Activated T-cell treated with anti-CD3 and anti-CD28 coated beads for 4 hours (primary cell): ENCODE measurements around the gene PRKRA.
"Not testable (repeated sequence)": the region's sequence is repeated elsewhere in the genome, so short reads cannot be mapped to it uniquely, and the experiment has no call there.

Source experiments
- DNase-seq: peaks from one replicate; pipeline ENCODE4 v3.0.0-alpha.2; 2020

Gene PRKRA

GRCh38 chr2:178450774-178451525, at the start of gene PRKRA, which contains the start of gene PJVK:
Gene PRKRA, minus strand, starts transcription at chr2:178451175. Its CDS starts 145 bp downstream, at chr2:178451030.
Gene PJVK, plus strand, starts transcription at chr2:178451378. Its CDS starts 2,032 bp downstream, at chr2:178453410.
- DNase-seq: peak; percentile 94

GRCh38 chr2:178499640-178500039, 48.7 kb upstream of the PRKRA start:
- DNase-seq: no peak

- no peak for DNase-seq
Measured at GRCh38 chr2:178498137-178498536, 47.2 kb upstream of the PRKRA start.

- DNase-seq: no peak
Measured at GRCh38 chr2:178496049-178496448, 45.1 kb upstream of the PRKRA start.

GRCh38 chr2:178491612-178492011, 40.6 kb upstream of the PRKRA start:
- no peak for DNase-seq

- DNase-seq: no peak
Measured at GRCh38 chr2:178485356-178485755, 34.4 kb upstream of the PRKRA start.

GRCh38 chr2:178484245-178485041, 33.5 kb upstream of the PRKRA start:
- DNase-seq: no peak

GRCh38 chr2:178482437-178482836, 31.5 kb upstream of the PRKRA start:
- DNase-seq: no peak

- peak; percentile 51 for DNase-seq
Measured at GRCh38 chr2:178480227-178481181, 29.5 kb upstream of the PRKRA start, which contains the start of gene PLEKHA3. Gene PLEKHA3, plus strand, starts transcription at chr2:178480457. Its CDS starts 413 bp downstream, at chr2:178480870.

GRCh38 chr2:178479758-178480226, 28.8 kb upstream of the PRKRA start:
- DNase-seq: no peak

GRCh38 chr2:178479275-178479616, 28.3 kb upstream of the PRKRA start:
- DNase-seq: no peak

- peak; percentile 75 for DNase-seq
Measured at GRCh38 chr2:178478439-178479274, 27.7 kb upstream of the PRKRA start, which contains the start of gene FKBP7. Gene FKBP7, minus strand, starts transcription at chr2:178478600. Its CDS starts 101 bp downstream, at chr2:178478499.

- DNase-seq: no peak
Measured at GRCh38 chr2:178478130-178478438, 27.1 kb upstream of the PRKRA start.

GRCh38 chr2:178477443-178478129, 26.6 kb upstream of the PRKRA start:
- no peak for DNase-seq

GRCh38 chr2:178476477-178476876, 25.5 kb upstream of the PRKRA start:
- no peak for DNase-seq

- no peak for DNase-seq
Measured at GRCh38 chr2:178474560-178474959, 23.6 kb upstream of the PRKRA start.

- DNase-seq: no peak
Measured at GRCh38 chr2:178473931-178474330, 23.0 kb upstream of the PRKRA start.

- no peak for DNase-seq
Measured at GRCh38 chr2:178473373-178473772, 22.4 kb upstream of the PRKRA start.

GRCh38 chr2:178471313-178471712, 20.3 kb upstream of the PRKRA start:
- DNase-seq: not testable (repeated sequence)

GRCh38 chr2:178469219-178469849, 18.4 kb upstream of the PRKRA start:
- DNase-seq: no peak
